HepG2 (cell line): ENCODE data around the gene MFSD12. TPM values are rescaled to one million over a fixed set of nuclear protein-coding genes. Genes with fewer than 3 reads are reported as not detected.

ENCODE experiments used
- FOSL2 ChIP-seq: sonication (generic); formaldehyde crosslinking; IDR thresholded peaks from 2 replicates; pipeline ENCODE4 v1.4.0; 2020; ENCODE audit warnings: missing genetic modification reagents
- FOXK1 ChIP-seq: sonication (generic); formaldehyde crosslinking; IDR thresholded peaks from 2 replicates; pipeline ENCODE4 v1.4.0; 2020; ENCODE audit warnings: low read depth, missing genetic modification reagents, borderline replicate concordance
- HMG20B ChIP-seq: conservative IDR thresholded peaks from 2 replicates; pipeline ENCODE4 v1.6.1; 2016; ENCODE audit warnings: missing genetic modification reagents, missing compliant biosample characterization
- RAD21 ChIP-seq: fragments of 450-650 bp; formaldehyde crosslinking; IDR thresholded peaks from 2 replicates; pipeline ENCODE4 v1.5.0; 2020; ENCODE audit warnings: mild to moderate bottlenecking
- ZNF12 ChIP-seq: sonication (generic); formaldehyde crosslinking; IDR thresholded peaks from 2 replicates; pipeline ENCODE4 v1.5.0; 2020; ENCODE audit warnings: missing genetic modification reagents
- ZNF180 ChIP-seq: sonication (generic); formaldehyde crosslinking; IDR thresholded peaks from 2 replicates; pipeline ENCODE4 v1.4.0; 2020; ENCODE audit warnings: low read depth, missing genetic modification reagents, borderline replicate concordance
- ZNF660 ChIP-seq: sonication (generic); formaldehyde crosslinking; IDR thresholded peaks from 2 replicates; pipeline ENCODE4 v1.5.1; 2020; ENCODE audit warnings: mild to moderate bottlenecking, low read depth, missing genetic modification reagents, borderline replicate concordance
- polyA plus RNA-seq, 8 experiments: library from polyadenylated mRNA; depleted of rRNA in 3 of 8; stranded (reverse) in 7 of 8; unstranded in 1 of 8; fragments of >200 nt; fragmentation: Illumina TruSeq in 4 of 8; extraction: Trizol in 4 of 8; gene quantifications; 2 replicates each; pipeline versions ENCODE4 v1.2.1 to v1.2.3, GENCODE V29; 2011 to 2016; ENCODE audit warnings: low read depth in 4 of 8, missing spikeins in 1 of 8, mixed read lengths in 1 of 8; ENCODE audit not compliant: insufficient read depth in 1 of 8
- total RNA-seq, 5 experiments: library from RNA; depleted of rRNA; stranded (reverse); fragments of >200 nt; fragmentation: Illumina TruSeq; extraction: Trizol; gene quantifications; 2 replicates each; pipeline ENCODE4 v1.2.3, GENCODE V29; 2016; ENCODE audit warnings: low read depth in 1 of 5
- TF ChIP-seq, protein P1 (sequence below): sonication (generic); formaldehyde crosslinking; IDR thresholded peaks from 2 replicates; pipeline ENCODE4 v1.4.0; 2020; ENCODE audit warnings: missing genetic modification reagents
- TF ChIP-seq, protein P2 (sequence below): sonication (generic); formaldehyde crosslinking; IDR thresholded peaks from 2 replicates; pipeline ENCODE4 v1.4.0; 2020; ENCODE audit warnings: mild to moderate bottlenecking, missing genetic modification reagents
- TF ChIP-seq, protein P3 (sequence below): IDR thresholded peaks from 2 replicates; pipeline ENCODE4 v1.6.1; 2016; ENCODE audit warnings: missing biosample characterization, missing genetic modification reagents, low read depth

The MFSD12 gene
- total and polyA plus RNA-seq, 2 of the 13 experiments (the other 11 are each of a cell fraction or from before 2014, with no cell fraction given) = 27.2 to 29.1 TPM

DNA sequence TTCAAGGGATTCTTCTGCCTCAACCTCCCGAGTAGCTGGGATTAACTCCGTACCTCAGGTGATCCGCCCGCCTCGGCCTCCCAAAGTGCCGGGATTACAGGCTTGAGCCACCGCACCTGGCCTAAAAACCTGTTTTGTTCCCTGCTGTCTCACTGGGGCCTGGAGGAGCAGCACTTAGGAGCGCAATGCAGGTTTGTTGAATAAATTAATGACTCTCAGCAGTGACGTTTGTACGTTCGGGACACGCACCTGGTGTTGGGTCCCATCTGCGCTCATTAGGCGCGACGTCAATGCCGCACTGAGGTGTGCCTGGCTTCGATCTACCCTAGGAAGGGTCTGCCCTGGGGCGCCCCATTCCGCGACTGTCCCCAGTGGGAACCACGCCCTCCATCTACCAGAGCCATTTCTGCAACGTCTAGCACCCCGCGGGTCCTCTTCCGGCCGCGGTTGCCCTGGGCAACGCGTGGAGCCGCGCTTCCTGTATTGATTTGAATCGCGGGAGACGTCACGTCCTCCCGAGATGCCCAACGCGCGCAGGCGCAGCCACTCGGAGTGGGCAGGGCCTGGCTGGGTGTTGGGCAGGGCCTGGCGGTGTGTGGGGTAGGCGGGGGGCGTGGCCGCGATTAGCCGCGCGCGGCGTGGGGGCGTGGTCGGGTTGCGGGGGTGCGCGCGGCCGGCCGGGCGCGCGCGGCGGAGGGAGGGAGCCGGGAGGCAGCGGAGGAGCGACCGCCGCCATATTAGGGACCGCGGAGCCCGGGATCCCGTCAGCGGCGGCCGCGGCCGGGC, 51.6 kb downstream of the MFSD12 start, which contains the start of gene FZR1 (continued):
- TF ChIP-seq, protein P1, sequence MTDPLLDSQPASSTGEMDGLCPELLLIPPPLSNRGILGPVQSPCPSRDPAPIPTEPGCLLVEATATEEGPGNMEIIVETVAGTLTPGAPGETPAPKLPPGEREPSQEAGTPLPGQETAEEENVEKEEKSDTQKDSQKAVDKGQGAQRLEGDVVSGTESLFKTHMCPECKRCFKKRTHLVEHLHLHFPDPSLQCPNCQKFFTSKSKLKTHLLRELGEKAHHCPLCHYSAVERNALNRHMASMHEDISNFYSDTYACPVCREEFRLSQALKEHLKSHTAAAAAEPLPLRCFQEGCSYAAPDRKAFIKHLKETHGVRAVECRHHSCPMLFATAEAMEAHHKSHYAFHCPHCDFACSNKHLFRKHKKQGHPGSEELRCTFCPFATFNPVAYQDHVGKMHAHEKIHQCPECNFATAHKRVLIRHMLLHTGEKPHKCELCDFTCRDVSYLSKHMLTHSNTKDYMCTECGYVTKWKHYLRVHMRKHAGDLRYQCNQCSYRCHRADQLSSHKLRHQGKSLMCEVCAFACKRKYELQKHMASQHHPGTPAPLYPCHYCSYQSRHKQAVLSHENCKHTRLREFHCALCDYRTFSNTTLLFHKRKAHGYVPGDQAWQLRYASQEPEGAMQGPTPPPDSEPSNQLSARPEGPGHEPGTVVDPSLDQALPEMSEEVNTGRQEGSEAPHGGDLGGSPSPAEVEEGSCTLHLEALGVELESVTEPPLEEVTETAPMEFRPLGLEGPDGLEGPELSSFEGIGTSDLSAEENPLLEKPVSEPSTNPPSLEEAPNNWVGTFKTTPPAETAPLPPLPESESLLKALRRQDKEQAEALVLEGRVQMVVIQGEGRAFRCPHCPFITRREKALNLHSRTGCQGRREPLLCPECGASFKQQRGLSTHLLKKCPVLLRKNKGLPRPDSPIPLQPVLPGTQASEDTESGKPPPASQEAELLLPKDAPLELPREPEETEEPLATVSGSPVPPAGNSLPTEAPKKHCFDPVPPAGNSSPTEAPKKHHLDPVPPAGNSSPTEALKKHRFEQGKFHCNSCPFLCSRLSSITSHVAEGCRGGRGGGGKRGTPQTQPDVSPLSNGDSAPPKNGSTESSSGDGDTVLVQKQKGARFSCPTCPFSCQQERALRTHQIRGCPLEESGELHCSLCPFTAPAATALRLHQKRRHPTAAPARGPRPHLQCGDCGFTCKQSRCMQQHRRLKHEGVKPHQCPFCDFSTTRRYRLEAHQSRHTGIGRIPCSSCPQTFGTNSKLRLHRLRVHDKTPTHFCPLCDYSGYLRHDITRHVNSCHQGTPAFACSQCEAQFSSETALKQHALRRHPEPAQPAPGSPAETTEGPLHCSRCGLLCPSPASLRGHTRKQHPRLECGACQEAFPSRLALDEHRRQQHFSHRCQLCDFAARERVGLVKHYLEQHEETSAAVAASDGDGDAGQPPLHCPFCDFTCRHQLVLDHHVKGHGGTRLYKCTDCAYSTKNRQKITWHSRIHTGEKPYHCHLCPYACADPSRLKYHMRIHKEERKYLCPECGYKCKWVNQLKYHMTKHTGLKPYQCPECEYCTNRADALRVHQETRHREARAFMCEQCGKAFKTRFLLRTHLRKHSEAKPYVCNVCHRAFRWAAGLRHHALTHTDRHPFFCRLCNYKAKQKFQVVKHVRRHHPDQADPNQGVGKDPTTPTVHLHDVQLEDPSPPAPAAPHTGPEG (CRISPR knock-in tag) = peak; percentile 72; the same call in 1 of the 2 replicates
- TF ChIP-seq ZNF12 (no peak), FOSL2 (no peak), FOXK1 (CRISPR knock-in tag) (peak; percentile 89), HMG20B (CRISPR knock-in tag) (no peak), ZNF180 (CRISPR knock-in tag) (no peak), ZNF660 (CRISPR knock-in tag) (no peak), RAD21 (no peak)
- TF ChIP-seq, protein P2, sequence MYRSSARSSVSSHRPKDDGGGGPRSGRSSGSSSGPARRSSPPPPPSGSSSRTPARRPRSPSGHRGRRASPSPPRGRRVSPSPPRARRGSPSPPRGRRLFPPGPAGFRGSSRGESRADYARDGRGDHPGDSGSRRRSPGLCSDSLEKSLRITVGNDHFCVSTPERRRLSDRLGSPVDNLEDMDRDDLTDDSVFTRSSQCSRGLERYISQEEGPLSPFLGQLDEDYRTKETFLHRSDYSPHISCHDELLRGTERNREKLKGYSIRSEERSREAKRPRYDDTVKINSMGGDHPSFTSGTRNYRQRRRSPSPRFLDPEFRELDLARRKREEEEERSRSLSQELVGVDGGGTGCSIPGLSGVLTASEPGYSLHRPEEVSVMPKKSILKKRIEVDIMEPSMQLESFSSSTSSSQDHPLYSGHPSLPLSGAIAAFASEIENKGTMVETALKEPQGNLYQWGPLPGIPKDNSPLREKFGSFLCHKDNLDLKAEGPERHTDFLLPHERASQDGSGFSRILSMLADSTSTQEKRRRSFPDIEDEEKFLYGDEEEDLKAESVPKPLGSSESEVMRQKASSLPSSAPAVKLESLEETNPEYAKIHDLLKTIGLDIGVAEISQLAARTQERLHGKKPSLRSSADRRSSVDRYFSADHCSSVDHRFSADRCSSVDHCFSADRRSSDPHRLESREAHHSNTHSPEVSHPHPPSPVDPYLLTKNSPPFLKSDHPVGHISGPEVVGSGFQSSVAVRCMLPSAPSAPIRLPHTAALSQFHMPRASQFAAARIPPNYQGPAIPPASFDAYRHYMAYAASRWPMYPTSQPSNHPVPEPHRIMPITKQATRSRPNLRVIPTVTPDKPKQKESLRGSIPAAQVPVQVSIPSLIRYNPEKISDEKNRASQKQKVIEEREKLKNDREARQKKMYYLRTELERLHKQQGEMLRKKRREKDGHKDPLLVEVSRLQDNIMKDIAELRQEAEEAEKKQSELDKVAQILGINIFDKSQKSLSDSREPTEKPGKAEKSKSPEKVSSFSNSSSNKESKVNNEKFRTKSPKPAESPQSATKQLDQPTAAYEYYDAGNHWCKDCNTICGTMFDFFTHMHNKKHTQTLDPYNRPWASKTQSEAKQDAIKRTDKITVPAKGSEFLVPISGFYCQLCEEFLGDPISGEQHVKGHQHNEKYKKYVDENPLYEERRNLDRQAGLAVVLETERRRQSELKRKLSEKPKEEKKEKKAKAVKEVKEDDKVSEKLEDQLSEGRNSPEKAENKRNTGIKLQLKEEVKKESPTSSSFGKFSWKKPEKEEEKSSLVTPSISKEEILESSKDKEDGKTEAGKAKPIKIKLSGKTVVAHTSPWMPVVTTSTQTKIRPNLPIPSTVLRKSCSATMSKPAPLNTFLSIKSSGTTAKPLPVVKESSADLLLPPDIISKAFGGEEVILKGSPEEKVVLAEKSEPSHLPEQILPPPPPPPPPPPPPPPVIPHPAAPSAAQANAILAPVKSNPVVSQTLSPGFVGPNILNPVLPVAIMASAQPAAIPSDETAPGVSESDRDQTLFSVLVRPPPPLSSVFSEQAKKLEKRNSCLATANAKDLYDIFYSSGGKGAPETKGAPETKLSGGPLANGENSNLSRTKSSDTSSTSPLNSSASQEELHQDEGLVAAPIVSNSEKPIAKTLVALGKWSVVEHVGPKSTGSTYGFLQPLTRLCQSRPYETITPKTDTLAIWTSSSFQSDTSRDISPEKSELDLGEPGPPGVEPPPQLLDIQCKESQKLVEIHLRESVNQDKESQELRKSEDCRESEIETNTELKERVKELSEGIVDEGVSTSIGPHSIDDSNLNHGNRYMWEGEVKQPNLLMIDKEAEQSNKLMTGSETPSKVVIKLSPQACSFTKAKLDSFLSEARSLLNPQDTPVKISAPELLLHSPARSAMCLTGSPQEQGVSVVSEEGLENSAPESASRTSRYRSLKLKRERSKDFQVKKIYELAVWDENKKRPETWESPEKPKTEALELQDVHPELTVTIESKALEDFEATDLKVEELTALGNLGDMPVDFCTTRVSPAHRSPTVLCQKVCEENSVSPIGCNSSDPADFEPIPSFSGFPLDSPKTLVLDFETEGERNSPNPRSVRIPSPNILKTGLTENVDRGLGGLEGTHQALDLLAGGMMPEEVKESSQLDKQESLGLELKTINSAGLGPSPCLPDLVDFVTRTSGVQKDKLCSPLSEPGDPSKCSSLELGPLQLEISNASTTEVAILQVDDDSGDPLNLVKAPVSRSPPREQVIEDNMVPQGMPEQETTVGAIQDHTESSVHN = no peak
- TF ChIP-seq, protein P3, sequence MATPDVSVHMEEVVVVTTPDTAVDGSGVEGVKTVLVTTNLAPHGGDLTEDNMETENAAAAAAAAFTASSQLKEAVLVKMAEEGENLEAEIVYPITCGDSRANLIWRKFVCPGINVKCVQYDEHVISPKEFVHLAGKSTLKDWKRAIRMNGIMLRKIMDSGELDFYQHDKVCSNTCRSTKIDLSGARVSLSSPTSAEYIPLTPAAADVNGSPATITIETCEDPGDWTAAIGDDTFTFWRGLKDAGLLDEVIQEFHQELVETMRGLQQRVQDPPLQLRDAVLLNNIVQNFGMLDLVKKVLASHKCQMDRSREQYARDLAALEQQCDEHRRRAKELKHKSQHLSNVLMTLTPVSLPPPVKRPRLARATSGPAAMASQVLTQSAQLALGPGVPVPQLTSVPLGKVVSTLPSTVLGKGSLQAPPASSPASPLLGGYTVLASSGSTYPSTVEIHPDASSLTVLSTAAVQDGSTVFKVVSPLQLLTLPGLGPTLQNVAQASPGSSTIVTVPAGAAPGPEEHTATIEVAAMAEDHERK (CRISPR knock-in tag) = peak; percentile 21; the same call in 1 of the 2 replicates
